ENCODE measurements around the gene IKBKE. TPM values are rescaled to one million over a fixed set of nuclear protein-coding genes. Genes with fewer than 3 reads are reported as not detected.

Gene IKBKE
- total RNA-seq, result 0.41 TPM

GRCh38 chr1:206469933-206470691 is at the start of gene IKBKE:
Gene IKBKE (plus strand): TSS chr1:206470476. CDS start chr1:206473228, 2,752 bp downstream.
- peak; percentile 32 to 66 for DNase-seq (ENCODE audit: low spot score in 2 of 2)
- FAIRE-seq, result no peak

DNA sequence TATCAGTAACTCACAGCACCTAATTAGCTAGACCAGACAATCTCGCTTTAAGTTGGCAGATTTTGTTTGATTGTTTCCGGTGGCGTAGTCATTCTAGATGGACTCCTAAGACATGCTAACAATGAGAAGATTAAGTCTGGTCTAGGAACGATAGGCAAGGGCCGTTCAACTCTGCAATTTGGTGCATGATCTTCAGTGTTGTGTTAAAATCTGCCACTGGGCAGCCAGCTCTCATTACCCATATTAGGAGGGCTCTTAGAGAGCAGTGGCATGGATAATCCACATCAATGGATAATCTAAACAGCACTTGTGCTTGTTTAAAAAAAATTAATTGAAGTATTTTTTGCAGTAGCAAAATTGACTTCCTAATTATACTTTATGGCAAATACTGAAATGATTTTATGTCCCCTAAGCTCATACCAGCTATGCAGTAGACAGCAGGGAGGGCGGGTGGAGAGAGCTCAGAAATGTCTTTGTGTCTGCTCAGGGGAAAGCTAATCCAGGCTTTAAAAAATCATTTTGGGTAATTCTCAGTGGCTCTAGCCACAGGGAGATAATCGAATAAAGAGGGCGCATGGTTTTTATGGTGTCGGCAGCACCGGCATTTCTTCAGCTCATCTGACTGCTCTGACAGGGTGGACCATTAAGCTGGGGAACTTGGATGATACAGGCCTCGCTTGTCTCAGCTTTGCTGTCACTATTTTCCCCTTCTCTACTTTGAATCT is 48.5 kb upstream of the IKBKE start:
- FAIRE-seq, result no peak
- DNase-seq (ENCODE audit: low spot score in 2 of 2), result no peak

GRCh38 chr1:206422525-206422924 is 47.8 kb upstream of the IKBKE start:
- DNase-seq (ENCODE audit: low spot score in 2 of 2), result no peak
- no peak for FAIRE-seq

DNA sequence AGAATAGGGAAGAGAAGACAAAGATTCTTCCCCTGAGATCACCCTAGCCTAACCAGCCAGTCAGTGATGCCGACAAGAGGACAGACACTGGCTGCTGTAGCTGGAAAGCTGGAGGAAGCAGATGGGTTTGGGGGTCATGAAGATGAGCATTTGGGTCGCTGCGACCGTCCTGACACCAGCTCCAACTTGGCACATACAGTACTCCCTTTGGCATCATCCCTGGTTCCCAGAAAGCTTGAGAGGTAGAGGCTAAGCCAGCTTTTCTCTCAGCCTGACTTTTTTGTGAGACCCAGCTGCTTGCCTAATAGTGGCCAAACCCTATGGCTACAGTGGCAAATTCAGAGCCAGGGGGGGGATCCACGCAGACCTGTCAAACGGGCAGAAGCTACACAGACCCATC is 43.0 kb upstream of the IKBKE start:
- FAIRE-seq, result no peak
- DNase-seq (ENCODE audit: low spot score in 2 of 2), result no peak

- DNase-seq (ENCODE audit: low spot score in 2 of 2), result no peak
- FAIRE-seq, result no peak
Observed at GRCh38 chr1:206429421-206429820, 40.9 kb upstream of the IKBKE start.

GRCh38 chr1:206430031-206430983 is 40.0 kb upstream of the IKBKE start:
- DNase-seq (ENCODE audit: low spot score in 2 of 2) (no peak), FAIRE-seq (no peak)

DNA sequence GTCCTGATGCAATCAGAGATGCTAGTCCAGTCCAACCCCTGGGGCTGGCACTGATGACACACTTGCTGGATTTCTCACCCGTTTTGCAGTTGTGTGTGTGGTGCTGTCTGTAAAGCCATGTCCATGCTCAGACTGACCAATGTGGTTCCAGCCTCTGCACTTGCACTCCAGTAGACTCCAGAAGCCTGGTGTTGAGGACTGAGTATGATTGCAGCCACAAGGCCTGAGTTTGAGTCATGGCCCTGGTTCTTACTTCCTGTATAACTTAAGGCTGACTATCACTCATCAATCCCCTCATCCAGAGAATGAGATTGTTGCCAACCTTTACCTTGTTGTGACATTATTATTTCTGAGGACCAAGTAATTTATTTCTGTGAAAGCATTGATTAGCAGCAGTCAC is 34.8 kb upstream of the IKBKE start:
- FAIRE-seq, result no peak

DNA sequence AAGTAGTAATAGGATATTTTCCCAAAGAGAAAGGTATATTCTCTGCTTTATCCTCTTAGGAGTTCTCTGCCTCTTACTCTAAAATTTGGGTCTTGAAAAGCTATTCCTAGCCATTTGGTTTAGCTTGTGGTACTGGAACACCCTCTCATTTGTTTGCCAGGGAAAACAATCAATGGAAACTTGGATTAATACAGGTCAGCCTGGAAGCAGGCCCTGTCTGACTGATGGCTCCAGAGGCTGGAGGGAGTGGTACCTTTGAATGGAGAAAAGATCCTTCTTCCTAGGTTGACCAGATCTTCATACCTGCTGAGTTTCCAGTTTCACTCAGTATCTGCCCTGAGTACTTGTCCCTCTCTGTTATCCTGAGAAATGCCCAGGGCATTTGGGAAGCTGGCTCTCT is 31.7 kb upstream of the IKBKE start:
- FAIRE-seq, result no peak

More for the DNA sequence above, 34.8 kb upstream of the IKBKE start:
- DNase-seq (ENCODE audit: low spot score in 2 of 2), result no peak

DNA sequence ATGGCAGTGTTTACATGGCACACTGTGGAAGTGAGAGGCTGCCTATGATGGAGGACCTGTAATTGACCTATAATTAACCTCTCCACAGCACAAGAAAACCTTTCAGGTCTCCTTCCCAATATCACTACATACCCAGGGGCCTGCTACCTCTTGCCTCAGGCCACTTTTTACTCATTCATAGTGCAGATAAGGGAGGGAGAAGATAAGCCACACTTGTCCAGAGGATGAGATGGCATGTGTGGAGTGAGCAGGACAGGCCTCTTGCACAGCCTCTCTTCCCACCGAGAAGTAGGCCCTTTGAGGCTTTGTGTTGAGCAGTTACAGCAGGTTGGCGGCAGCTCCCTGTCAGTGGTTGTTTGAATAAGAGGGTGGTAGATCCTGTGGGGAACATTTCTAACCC is 31.1 kb upstream of the IKBKE start:
- no peak for FAIRE-seq
- DNase-seq (ENCODE audit: low spot score in 2 of 2), result no peak

More for the DNA sequence above, 31.7 kb upstream of the IKBKE start:
- DNase-seq (ENCODE audit: low spot score in 2 of 2), result no peak

DNA sequence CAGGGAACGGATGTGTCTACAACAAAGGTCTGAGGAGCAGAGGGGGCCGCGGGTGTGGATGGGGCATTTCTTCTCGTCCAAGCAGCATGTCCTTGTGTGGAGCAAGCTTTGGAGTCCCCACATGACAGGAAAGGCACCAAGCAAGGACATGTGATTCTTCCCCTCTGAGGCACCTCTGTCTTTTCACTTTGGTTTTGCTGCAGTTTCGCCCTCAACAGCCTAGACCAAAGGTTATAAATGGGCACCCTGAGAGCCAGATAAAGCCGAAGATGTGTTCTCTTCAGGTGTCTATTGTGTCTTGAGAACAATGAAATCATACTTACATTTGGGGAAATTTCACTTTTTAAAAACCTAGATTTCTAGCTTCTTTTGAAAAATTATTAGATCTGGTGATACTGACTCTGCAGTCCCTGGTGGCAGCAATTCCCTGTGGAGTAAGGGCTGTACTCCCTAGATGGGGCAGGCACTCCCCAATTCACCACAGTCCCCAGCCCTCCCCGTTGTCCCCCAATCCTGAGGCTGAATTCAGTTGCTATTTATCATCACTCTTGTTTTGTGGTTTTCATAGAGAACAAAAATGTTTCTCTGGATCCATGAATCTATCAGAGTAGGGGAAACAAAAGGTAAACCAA is 28.8 kb upstream of the IKBKE start:
- DNase-seq (ENCODE audit: low spot score in 2 of 2), result no peak

GRCh38 chr1:206442101-206442500 is 28.2 kb upstream of the IKBKE start:
- no peak for DNase-seq (ENCODE audit: low spot score in 2 of 2)
- FAIRE-seq, result no peak

More for the DNA sequence above, 28.8 kb upstream of the IKBKE start:
- FAIRE-seq, result no peak

GRCh38 chr1:206445116-206445515 is 25.2 kb upstream of the IKBKE start:
- no peak for FAIRE-seq
- no peak for DNase-seq (ENCODE audit: low spot score in 2 of 2)

- DNase-seq (ENCODE audit: low spot score in 2 of 2) (no peak), FAIRE-seq (no peak)
Observed at GRCh38 chr1:206445911-206446356, 24.3 kb upstream of the IKBKE start.

- DNase-seq (ENCODE audit: low spot score in 2 of 2) (no peak), FAIRE-seq (no peak)
Observed at GRCh38 chr1:206446688-206447421, 23.4 kb upstream of the IKBKE start.

DNA sequence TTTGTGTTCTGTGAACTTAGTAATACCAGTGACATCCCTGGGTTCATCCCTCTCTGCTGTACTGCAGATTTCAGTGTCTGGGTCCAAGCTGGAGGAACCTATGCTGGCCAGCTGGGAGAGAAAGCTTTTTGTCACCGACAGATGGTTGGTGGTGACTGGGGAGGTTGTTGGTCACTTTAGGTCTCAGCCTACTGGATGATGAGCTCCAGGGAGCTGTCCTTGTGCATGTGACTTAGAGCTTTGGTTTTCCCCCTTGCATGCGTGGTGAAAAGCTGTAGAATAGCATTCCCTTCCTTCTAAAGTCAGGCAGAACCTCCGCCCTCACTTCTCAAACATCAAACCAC is 22.9 kb upstream of the IKBKE start:
- FAIRE-seq, result no peak

DNA sequence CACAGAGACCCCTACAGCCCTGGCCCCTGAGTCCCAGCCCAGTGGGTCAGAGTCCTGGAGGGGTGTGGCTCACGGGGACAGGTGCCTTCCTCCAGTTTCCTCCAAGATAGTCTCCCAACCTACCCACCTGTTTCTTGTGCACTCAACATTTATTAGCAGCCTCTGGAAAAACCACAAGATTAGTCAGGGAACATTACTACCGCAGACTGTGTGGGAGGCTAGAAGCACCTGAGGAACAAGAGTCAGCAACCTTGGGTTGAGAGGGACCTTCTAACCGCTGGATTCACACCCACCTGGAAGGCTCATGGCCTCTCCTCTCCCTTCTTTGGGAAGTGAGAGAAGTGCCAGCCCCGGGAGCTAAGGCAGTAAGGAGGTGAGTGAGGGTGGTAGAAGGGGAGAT is 22.5 kb upstream of the IKBKE start:
- DNase-seq (ENCODE audit: low spot score in 2 of 2), result no peak
- FAIRE-seq, result no peak

More for the DNA sequence above, 22.9 kb upstream of the IKBKE start:
- no peak for DNase-seq (ENCODE audit: low spot score in 2 of 2)

- FAIRE-seq (no peak), DNase-seq (ENCODE audit: low spot score in 2 of 2) (no peak)
Observed at GRCh38 chr1:206448471-206448870, 21.8 kb upstream of the IKBKE start.

DNA sequence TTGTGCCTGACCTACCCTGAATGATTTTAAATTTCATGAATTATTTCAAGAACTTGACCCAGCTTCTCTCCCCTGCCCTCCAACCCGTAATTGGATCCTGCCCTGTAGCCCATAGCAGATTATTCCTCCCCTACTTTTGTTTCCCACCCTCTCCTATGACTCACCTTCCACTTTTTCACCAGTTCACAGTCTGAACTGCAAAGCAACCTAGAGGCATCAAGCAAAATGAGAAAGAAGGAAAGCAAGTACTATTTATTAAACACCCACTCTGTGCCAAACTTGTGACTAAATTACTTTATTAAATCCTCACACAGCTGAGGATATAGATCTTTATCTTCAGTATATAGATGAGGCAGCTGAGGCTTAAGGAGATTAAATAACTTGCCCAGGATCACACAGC is 20.7 kb upstream of the IKBKE start:
- DNase-seq (ENCODE audit: low spot score in 2 of 2) (no peak), FAIRE-seq (no peak)

DNA sequence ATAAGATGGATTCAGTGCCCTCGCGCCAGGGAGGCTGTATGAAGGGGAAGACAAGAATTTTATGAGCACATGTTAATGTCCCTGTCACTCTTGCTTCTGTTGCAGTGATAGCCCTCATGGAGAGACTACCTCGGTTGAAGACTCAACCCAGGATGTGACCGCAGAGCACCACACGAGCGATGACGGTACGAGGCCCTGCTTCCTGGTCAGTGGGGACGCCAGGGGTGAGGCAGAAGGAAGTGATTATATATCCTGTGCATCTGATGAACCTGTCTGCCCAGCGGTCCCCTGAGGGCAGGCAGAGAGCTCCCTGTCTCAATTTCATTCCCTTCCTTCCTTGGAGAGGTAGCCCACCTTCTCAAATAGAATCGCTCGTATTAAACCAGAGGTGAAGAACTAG is 20.0 kb upstream of the IKBKE start:
- DNase-seq (ENCODE audit: low spot score in 2 of 2) (no peak), FAIRE-seq (no peak)
